DND-41 (cell line): ENCODE measurements around the gene STK11IP.

Experiments
- ATAC-seq: fragments of 200-7000 bp; cut with Tn5 transposase; 3 replicates; pipeline ENCODE4 v1.9.1; 2021; ENCODE audit warnings: low read depth; ENCODE audit not compliant: insufficient read depth
- DNase-seq: peaks from one replicate; pipeline ENCODE4 v3.0.0-alpha.2; 2020
- H2AFZ ChIP-seq: 2 replicates; pipeline ENCODE4 v1.6.0; 2012; ENCODE audit warnings: low read depth, low read length
- H3K27ac ChIP-seq: 2 replicates; pipeline ENCODE4 v1.5.1; 2012; ENCODE audit warnings: low read length, inconsistent platforms
- H3K27me3 ChIP-seq: fragments of 200-600 bp; sonication (generic); 2 replicates; pipeline ENCODE4 v1.6.0; 2012; ENCODE audit warnings: low read length, mild to moderate bottlenecking, inconsistent platforms; ENCODE audit not compliant: insufficient read depth, poor library complexity
- H3K36me3 ChIP-seq: 2 replicates; pipeline ENCODE4 v1.5.1; 2012; ENCODE audit warnings: low read length, inconsistent platforms; ENCODE audit not compliant: insufficient read depth
- H3K4me1 ChIP-seq: 2 replicates; pipeline ENCODE4 v1.5.1; 2012; ENCODE audit warnings: mild to moderate bottlenecking, low read length; ENCODE audit not compliant: insufficient read depth
- H3K4me2 ChIP-seq: 2 replicates; pipeline ENCODE4 v1.6.0; 2012; ENCODE audit warnings: mild to moderate bottlenecking, moderate library complexity, low read length, inconsistent platforms; ENCODE audit not compliant: insufficient read depth
- H3K4me3 ChIP-seq, 2 experiments: fragments of 200-600 bp in 1 of 2; shearing (Covaris generic) in 1 of 2; 2 replicates each; pipeline ENCODE4 v1.5.1; 2012 to 2016; ENCODE audit warnings: inconsistent platforms in 2 of 2, low read length in 2 of 2, mild to moderate bottlenecking in 2 of 2, low read depth in 1 of 2, moderate library complexity in 1 of 2
- H3K79me2 ChIP-seq: 2 replicates; pipeline ENCODE4 v1.6.0; 2012; ENCODE audit warnings: low read length, inconsistent platforms; ENCODE audit not compliant: insufficient read depth
- H3K9ac ChIP-seq: 2 replicates; pipeline ENCODE4 v1.6.0; 2012; ENCODE audit warnings: low read depth, mild to moderate bottlenecking, inconsistent platforms, low read length, moderate library complexity
- H3K9me3 ChIP-seq: 2 replicates; pipeline ENCODE4 v1.5.1; 2012; ENCODE audit warnings: low read length, moderate library complexity, mild to moderate bottlenecking, inconsistent platforms; ENCODE audit not compliant: insufficient read depth, severe bottlenecking
- H4K20me1 ChIP-seq: 2 replicates; pipeline ENCODE4 v1.6.0; 2012; ENCODE audit warnings: low read length; ENCODE audit not compliant: insufficient read depth
- EZH2 ChIP-seq: IDR thresholded peaks from 3 replicates; pipeline ENCODE4 v1.6.1; 2012; ENCODE audit warnings: borderline replicate concordance, low read depth, mild to moderate bottlenecking, moderate library complexity, low read length, inconsistent platforms; ENCODE audit not compliant: severe bottlenecking
- TF ChIP-seq, protein P1 (sequence below): IDR thresholded peaks from 2 replicates; pipeline ENCODE4 v1.5.1; 2012; ENCODE audit warnings: borderline replicate concordance, low read length, moderate library complexity, mild to moderate bottlenecking; ENCODE audit not compliant: poor library complexity, severe bottlenecking; ENCODE audit errors: extremely low read depth

Gene STK11IP

DNA sequence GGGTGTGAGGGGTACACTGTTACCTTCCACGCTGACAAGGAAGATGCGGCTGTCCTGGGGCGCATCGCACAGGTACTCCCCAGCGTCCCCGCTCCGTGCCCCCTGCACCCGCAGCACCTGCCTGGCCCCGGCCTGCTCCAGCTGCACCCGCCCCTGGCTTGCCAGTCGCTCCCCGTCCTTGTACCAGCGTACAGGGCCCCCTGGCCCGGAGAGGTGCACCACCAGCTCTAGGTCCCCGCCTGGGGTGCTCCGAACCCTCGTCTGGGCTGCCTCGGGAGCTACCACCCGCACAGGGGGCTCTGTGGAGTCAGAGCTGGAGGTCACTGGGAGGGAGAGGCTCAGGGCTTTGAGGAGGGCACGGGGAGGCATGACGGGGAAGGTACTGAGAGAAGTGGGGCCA lies 40.3 kb upstream of the STK11IP start:
- Histone ChIP-seq H3K4me1 (no peaks in the 10 kb centered on the region), H3K4me3 (no peak overlapping the region), H3K27me3 (no peaks in the 10 kb centered on the region), H3K9me3 (no peaks in the 10 kb centered on the region), H3K27ac (no peak overlapping the region), H3K36me3 (no peaks in the 10 kb centered on the region), H4K20me1 (no peaks in the 10 kb centered on the region; the same call in 1 of the 2 replicates), H3K4me2 (no peak overlapping the region), H2AFZ (no peak overlapping the region), H3K79me2 (no peaks in the 10 kb centered on the region), H3K9ac (no peak overlapping the region)
- TF ChIP-seq, protein P1, sequence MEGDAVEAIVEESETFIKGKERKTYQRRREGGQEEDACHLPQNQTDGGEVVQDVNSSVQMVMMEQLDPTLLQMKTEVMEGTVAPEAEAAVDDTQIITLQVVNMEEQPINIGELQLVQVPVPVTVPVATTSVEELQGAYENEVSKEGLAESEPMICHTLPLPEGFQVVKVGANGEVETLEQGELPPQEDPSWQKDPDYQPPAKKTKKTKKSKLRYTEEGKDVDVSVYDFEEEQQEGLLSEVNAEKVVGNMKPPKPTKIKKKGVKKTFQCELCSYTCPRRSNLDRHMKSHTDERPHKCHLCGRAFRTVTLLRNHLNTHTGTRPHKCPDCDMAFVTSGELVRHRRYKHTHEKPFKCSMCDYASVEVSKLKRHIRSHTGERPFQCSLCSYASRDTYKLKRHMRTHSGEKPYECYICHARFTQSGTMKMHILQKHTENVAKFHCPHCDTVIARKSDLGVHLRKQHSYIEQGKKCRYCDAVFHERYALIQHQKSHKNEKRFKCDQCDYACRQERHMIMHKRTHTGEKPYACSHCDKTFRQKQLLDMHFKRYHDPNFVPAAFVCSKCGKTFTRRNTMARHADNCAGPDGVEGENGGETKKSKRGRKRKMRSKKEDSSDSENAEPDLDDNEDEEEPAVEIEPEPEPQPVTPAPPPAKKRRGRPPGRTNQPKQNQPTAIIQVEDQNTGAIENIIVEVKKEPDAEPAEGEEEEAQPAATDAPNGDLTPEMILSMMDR: no peak
- no peak for TF ChIP-seq EZH2
- no peak for DNase-seq
- no peak for ATAC-seq

DNA sequence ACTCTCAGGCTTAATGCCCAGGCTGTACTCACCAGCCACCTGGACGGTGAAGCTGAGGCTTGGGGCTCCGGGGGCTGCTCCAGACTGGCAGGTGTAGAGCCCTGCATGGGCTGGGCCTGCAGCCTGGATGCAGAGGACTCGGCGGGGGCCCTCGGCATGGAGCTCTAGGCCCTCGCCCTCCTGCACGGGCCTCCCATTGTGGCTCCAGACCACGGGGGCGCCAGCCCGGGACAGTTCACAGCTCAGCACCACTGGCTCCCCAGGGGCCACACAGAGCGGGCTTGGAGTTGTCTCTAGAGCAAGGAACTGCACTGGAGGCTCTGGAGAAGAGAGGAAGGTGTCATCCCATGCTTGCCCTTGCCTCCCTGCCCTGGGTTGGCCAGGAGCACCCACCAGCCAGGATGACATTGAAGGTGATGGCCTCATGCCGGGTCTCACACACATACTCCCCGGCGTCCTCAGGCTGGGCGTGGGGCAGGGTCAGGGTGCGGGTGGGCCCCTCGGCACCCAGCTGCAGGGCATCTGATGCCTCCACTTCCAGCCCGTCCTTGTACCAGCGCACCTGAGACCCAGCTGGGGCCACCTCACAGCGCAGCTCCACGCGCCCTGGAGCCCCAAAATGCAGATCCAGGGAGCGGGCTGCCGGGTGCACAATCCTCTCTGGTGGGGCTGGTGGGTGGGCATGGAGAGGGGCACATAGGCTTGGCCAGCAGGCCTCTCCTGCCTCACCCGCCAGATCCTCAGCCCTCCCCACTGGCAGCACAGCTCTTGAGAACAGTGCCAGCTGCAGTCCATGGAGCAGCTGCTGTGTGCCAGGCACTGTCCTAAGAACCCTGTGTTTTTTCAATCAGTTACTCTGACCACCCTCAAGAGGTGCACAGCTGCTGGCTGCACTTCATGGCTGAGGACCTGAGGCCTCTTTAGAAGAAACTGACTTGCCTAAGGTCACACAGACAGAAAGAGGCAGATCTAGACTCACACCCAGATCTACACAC lies 39.6 kb upstream of the STK11IP start:
- no peaks in the 10 kb centered on the region for H3K36me3 ChIP-seq
- H4K20me1 ChIP-seq: no peaks in the 10 kb centered on the region; the same call in 1 of the 2 replicates
- no peak for ATAC-seq
- H3K4me2 ChIP-seq: no peak overlapping the region
- H3K4me3 ChIP-seq: no peak overlapping the region
- no peaks in the 10 kb centered on the region for H3K9me3 ChIP-seq
- no peaks in the 10 kb centered on the region for H3K27me3 ChIP-seq
- no peaks in the 10 kb centered on the region for H3K4me1 ChIP-seq
- DNase-seq: no peak
- H2AFZ ChIP-seq: no peak overlapping the region
- TF ChIP-seq, protein P1: no peak
- no peak for TF ChIP-seq EZH2
- no peak overlapping the region for H3K9ac ChIP-seq
- no peak overlapping the region for H3K27ac ChIP-seq
- H3K79me2 ChIP-seq: no peaks in the 10 kb centered on the region

DNA sequence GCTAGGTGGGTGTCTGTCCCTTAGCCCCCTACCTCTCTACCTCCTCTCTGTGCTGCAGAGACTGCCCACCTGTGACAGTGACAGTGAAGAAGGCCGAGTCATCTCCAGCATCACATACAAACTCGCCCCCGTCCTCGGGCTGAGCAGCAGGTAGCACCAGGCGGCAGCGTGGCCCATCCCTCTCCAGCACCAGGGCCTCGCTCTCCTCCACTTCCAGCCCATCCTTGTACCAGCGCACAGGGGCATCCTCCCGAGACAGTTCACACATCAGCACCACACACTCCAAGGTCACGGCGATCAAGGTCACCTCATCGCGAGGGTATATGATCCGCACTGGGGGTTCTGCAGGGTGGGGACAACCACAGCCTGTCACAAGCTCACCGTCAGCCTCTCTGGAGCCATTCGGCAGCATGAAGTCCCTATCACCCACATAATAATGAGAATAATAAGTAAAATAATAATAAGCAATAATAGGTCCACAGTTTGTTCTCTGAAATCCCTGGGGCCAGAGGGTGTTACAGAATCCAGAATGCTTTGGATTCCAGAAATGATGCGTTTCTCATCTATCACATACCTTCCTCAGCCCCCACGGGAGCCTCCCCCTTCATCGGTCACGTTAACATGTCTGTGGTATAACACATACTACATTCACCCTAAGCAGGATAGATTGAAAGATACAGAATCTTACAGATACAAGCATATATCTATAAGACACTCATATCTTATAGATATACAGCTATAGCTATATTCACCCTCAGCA lies 38.3 kb upstream of the STK11IP start:
- no peak overlapping the region for H3K27ac ChIP-seq
- no peak for TF ChIP-seq EZH2
- TF ChIP-seq, protein P1: no peak
- H3K4me1 ChIP-seq: no peaks in the 10 kb centered on the region
- no peak for DNase-seq
- no peaks in the 10 kb centered on the region for H3K79me2 ChIP-seq
- H4K20me1 ChIP-seq: no peaks in the 10 kb centered on the region; the same call in 1 of the 2 replicates
- H3K27me3 ChIP-seq: no peaks in the 10 kb centered on the region
- no peak overlapping the region for H3K4me3 ChIP-seq
- H3K9me3 ChIP-seq: no peaks in the 10 kb centered on the region
- H3K4me2 ChIP-seq: no peak overlapping the region
- no peaks in the 10 kb centered on the region for H3K36me3 ChIP-seq
- H2AFZ ChIP-seq: no peak overlapping the region
- ATAC-seq: no peak
- H3K9ac ChIP-seq: no peak overlapping the region
